OCI-LY1 (cell line): ENCODE data around the gene ELOVL2.

Experiments
- H2AFZ ChIP-seq: fragments of 200-600 bp; sonication (generic), shearing (Covaris generic); 2 replicates; pipeline ENCODE4 v1.6.0; 2014; ENCODE audit warnings: antibody characterized with exemption, mild to moderate bottlenecking, low read length
- H3F3A ChIP-seq: fragments of 200-600 bp; sonication (generic), shearing (Covaris generic); 2 replicates; pipeline ENCODE4 v1.6.0; 2014; ENCODE audit warnings: mild to moderate bottlenecking, antibody characterized with exemption, low read length, moderate library complexity; ENCODE audit not compliant: insufficient read depth
- H3K27ac ChIP-seq: fragments of 200-600 bp; sonication (generic); 2 replicates; pipeline ENCODE4 v1.5.1; 2014; ENCODE audit warnings: low read length, mixed run types, mild to moderate bottlenecking, low read depth; ENCODE audit not compliant: poor library complexity, severe bottlenecking
- H3K27me3 ChIP-seq: fragments of 200-600 bp; sonication (generic); 2 replicates; pipeline ENCODE4 v1.6.0; 2014; ENCODE audit warnings: antibody characterized with exemption, mild to moderate bottlenecking, low read length, moderate library complexity; ENCODE audit not compliant: insufficient read depth
- H3K36me3 ChIP-seq: fragments of 200-600 bp; sonication (generic); 2 replicates; pipeline ENCODE4 v1.6.1; 2014; ENCODE audit warnings: mild to moderate bottlenecking, antibody characterized with exemption, low read length, moderate library complexity, mixed read lengths; ENCODE audit not compliant: insufficient read depth
- H3K4me1 ChIP-seq: fragments of 200-600 bp; sonication (generic); 2 replicates; pipeline ENCODE4 v1.5.1; 2014; ENCODE audit warnings: mild to moderate bottlenecking, low read length, moderate library complexity; ENCODE audit not compliant: insufficient read depth, severe bottlenecking
- H3K4me2 ChIP-seq: fragments of 200-600 bp; sonication (generic), shearing (Covaris generic); 2 replicates; pipeline ENCODE4 v1.6.1; 2014; ENCODE audit warnings: low read length
- H3K4me3 ChIP-seq: fragments of 200-600 bp; sonication (generic); 2 replicates; pipeline ENCODE4 v1.5.1; 2014; ENCODE audit warnings: low read length, low read depth, mild to moderate bottlenecking, mixed read lengths; ENCODE audit not compliant: poor library complexity, severe bottlenecking
- H3K79me2 ChIP-seq: fragments of 200-600 bp; shearing (Covaris generic); 2 replicates; pipeline ENCODE4 v1.6.1; 2016; ENCODE audit warnings: mixed run types, low read length, mixed read lengths; ENCODE audit not compliant: insufficient read depth
- H3K9ac ChIP-seq: fragments of 200-600 bp; sonication (generic), shearing (Covaris generic); 2 replicates; pipeline ENCODE4 v1.6.1; 2014; ENCODE audit warnings: mild to moderate bottlenecking, low read length, mixed read lengths
- H3K9me2 ChIP-seq: fragments of 200-600 bp; sonication (generic), shearing (Covaris generic); 2 replicates; pipeline ENCODE4 v1.6.1; 2014; ENCODE audit warnings: low read depth, mild to moderate bottlenecking, low read length, mixed read lengths
- H3K9me3 ChIP-seq: fragments of 200-600 bp; shearing (Covaris generic); 2 replicates; pipeline ENCODE4 v1.6.1; 2014; ENCODE audit warnings: low read length, mixed read lengths
- H4K20me1 ChIP-seq: fragments of 200-600 bp; sonication (generic), shearing (Covaris generic); 2 replicates; pipeline ENCODE4 v1.6.0; 2016; ENCODE audit warnings: mild to moderate bottlenecking, low read length; ENCODE audit not compliant: insufficient read depth
- EZH2 ChIP-seq: fragments of 200-600 bp; sonication (generic), shearing (Covaris generic); IDR thresholded peaks from 2 replicates; pipeline ENCODE4 v1.8.0; 2017; ENCODE audit warnings: borderline replicate concordance, mixed run types, mild to moderate bottlenecking, antibody characterized with exemption, low read length, moderate library complexity, mixed read lengths
- TF ChIP-seq, protein P1 (sequence below): fragments of 200-600 bp; sonication (generic), shearing (Covaris generic); IDR thresholded peaks from 2 replicates; pipeline ENCODE4 v1.5.1; 2017; ENCODE audit warnings: mild to moderate bottlenecking, antibody characterized with exemption, low read length, moderate library complexity, mixed read lengths

ELOVL2 gene

DNA sequence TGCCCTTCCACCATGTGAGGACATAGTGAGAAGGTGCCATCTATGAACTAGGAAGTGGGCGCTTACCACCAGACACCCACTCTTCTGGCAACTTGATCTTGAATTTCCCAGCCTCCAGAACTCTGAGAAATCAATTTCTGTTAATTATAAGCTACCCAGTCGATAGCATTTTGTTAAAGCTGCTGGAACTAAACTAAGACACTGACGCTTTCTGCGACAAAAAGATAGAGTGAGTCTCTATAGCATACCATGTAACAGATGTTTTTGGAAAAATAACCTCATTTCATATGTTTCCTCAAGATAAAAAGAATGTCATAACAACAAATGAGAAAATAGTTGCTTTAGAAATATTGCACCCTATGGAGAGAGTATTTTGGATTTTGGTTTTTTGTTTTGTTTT, 34.2 kb upstream of the ELOVL2 start:
- no peak overlapping the region for H3K9ac ChIP-seq

DNA sequence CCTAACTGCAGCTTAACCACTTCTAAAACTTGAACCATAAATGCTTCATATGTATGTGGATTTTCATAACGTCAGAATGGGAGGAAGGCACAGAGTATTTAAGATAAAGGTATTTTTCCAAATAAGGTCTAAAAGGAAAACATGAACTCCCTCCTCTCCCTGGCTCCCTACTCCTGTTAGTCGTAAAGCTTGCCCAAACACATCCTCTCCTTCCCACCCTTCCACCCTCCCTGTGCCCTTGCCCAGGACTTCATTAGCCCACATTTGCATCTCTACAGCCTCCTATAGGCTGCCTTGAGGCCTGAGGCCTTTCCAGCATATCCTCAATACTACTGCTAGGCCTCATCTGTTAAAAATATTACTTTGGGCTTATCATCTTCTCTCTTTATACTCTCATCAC, 32.4 kb upstream of the ELOVL2 start:
- Histone ChIP-seq H3K4me3 (no peak overlapping the region), H3K36me3 (no peaks in the 10 kb centered on the region), H3K79me2 (no peaks in the 10 kb centered on the region), H3K4me1 (no peaks in the 10 kb centered on the region), H3K9me2 (no peaks in the 10 kb centered on the region), H3K27me3 (0 out of 2 replicates have a peak, but pooled peaks cover 6% of the 10 kb centered on the region), H3K9me3 (no peaks in the 10 kb centered on the region), H3K27ac (no peak overlapping the region), H3K9ac (no peak overlapping the region), H4K20me1 (no peaks in the 10 kb centered on the region), H3F3A (no peaks in the 10 kb centered on the region), H2AFZ (no peak overlapping the region), H3K4me2 (no peak overlapping the region)
- no peak for TF ChIP-seq EZH2
- TF ChIP-seq, protein P1, sequence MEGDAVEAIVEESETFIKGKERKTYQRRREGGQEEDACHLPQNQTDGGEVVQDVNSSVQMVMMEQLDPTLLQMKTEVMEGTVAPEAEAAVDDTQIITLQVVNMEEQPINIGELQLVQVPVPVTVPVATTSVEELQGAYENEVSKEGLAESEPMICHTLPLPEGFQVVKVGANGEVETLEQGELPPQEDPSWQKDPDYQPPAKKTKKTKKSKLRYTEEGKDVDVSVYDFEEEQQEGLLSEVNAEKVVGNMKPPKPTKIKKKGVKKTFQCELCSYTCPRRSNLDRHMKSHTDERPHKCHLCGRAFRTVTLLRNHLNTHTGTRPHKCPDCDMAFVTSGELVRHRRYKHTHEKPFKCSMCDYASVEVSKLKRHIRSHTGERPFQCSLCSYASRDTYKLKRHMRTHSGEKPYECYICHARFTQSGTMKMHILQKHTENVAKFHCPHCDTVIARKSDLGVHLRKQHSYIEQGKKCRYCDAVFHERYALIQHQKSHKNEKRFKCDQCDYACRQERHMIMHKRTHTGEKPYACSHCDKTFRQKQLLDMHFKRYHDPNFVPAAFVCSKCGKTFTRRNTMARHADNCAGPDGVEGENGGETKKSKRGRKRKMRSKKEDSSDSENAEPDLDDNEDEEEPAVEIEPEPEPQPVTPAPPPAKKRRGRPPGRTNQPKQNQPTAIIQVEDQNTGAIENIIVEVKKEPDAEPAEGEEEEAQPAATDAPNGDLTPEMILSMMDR, result no peak

More for the DNA sequence above, 34.2 kb upstream of the ELOVL2 start:
- H3K9me3 ChIP-seq, result no peaks in the 10 kb centered on the region
- TF ChIP-seq, protein P1, result no peak
- no peak for TF ChIP-seq EZH2
- H3K36me3 ChIP-seq, result no peaks in the 10 kb centered on the region
- no peak overlapping the region for H3K27ac ChIP-seq
- no peaks in the 10 kb centered on the region for H3K9me2 ChIP-seq
- H3K4me3 ChIP-seq, result no peak overlapping the region
- H3K79me2 ChIP-seq, result no peaks in the 10 kb centered on the region
- H3K27me3 ChIP-seq, result 0 out of 2 replicates have a peak, but pooled peaks cover 6% of the 10 kb centered on the region
- H3K4me2 ChIP-seq, result no peak overlapping the region
- no peaks in the 10 kb centered on the region for H4K20me1 ChIP-seq
- H3K4me1 ChIP-seq, result no peaks in the 10 kb centered on the region
- no peaks in the 10 kb centered on the region for H3F3A ChIP-seq
- no peak overlapping the region for H2AFZ ChIP-seq

DNA sequence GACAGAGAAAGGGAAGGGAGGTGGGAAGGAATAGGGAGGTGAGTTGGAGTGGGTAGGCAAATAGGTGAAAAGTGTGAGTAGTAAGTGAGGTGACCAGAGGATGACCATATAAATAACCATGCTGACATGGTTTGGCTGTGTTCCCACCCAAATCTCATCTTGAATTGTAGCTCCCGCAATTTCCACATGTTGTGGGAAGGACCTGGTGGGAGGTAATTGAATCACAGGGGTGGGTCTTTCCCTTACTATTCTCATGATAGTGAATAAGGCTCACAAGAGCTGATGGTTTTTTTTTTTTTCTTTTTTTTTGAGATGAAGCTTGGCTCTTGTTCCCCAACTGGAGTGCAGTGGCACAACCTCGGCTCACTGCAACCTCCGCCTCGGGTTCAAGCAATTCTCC, 28.0 kb upstream of the ELOVL2 start:
- Histone ChIP-seq H2AFZ (no peak overlapping the region), H4K20me1 (no peaks in the 10 kb centered on the region), H3K4me2 (no peak overlapping the region), H3K79me2 (no peaks in the 10 kb centered on the region), H3K4me3 (no peak overlapping the region), H3K27ac (no peak overlapping the region), H3K36me3 (no peaks in the 10 kb centered on the region), H3F3A (no peaks in the 10 kb centered on the region), H3K27me3 (no peaks in the 10 kb centered on the region), H3K4me1 (no peaks in the 10 kb centered on the region), H3K9me2 (no peaks in the 10 kb centered on the region), H3K9ac (no peak overlapping the region), H3K9me3 (no peaks in the 10 kb centered on the region)
- TF ChIP-seq, protein P1, result no peak
